Measurements from ENCODE around the gene ETNPPL. TPM values are rescaled to one million over a fixed set of nuclear protein-coding genes. Genes with fewer than 3 reads are reported as not detected.

Gene ETNPPL
- total RNA-seq, 1 donor from 2014 or later = 2.9 TPM

GRCh38 chr4:108744307-108744706 is 18.5 kb downstream of the ETNPPL start:
- peaks cover 8% of the 10 kb centered on the region for H3K4me1 Mint-ChIP-seq (ENCODE audit: unreplicated experiment)
- no peaks in the 10 kb centered on the region for H3K36me3 Mint-ChIP-seq
- no peak for DNase-seq (ENCODE audit: extremely low spot score, unreplicated experiment)
- H3K27me3 Mint-ChIP-seq = no peaks in the 10 kb centered on the region
- H3K27ac Mint-ChIP-seq = no peak overlapping the region
- no peak overlapping the region for H3K4me3 Mint-ChIP-seq
- no peak for TF ChIP-seq CTCF (conservative IDR thresholded peaks at IDR 0.05)
- H3K9me3 Mint-ChIP-seq = no peaks in the 10 kb centered on the region

DNA sequence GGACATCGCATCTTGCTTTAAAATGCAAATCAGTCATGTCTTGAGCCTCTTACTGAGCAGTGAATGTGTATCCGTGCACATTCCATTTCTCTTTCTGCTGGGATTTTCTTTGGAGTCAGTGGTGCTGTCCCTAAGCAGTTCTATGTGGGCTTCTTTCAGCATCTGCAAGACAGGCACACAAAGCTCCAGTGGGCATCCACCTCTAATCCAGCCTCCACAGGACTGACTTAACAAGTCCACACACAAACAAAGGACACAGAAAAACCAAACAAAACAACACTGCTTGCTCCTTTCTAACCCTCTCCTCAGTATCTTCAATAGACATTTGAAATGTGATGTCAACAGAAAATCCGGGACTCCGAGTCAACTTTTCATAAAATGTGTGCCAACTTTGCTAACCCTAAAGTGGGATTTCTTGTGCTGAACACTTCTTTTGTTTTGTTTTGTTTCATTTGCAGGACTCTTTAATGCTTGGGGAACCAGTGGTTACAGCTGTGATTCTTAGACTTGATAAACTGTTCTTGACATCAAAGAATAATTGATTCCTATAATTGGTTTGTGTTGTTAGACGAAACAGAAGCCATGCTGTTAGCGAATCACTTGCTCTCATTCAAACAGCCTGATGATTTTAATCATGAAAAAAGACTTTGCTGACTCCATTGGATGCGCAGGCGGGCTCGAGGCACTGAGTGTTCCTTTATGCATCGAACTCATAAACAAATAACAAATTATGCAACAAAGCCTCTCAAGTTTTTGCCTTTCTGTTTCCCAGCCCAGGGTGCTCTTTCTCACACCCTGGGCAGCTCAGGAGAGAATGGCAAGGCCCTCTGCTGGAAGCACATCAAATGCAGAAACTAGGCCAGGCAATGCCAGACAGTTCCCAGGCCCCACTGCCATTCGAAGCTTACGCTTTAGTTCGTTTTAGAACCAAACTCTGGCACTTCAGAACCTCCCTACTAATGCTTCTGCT is 20.1 kb downstream of the ETNPPL start:
- Mint-ChIP-seq H3K9me3 (no peaks in the 10 kb centered on the region), H3K27me3 (no peaks in the 10 kb centered on the region), H3K4me1 (ENCODE audit: unreplicated experiment) (peaks cover 8% of the 10 kb centered on the region), H3K27ac (no peak overlapping the region), H3K36me3 (no peaks in the 10 kb centered on the region), H3K4me3 (no peak overlapping the region)
- no peak for DNase-seq (ENCODE audit: extremely low spot score, unreplicated experiment)
- no peak for TF ChIP-seq CTCF (conservative IDR thresholded peaks at IDR 0.05)

- DNase-seq (ENCODE audit: extremely low spot score, unreplicated experiment) = no peak
- no peak for TF ChIP-seq CTCF (conservative IDR thresholded peaks at IDR 0.05)
- Mint-ChIP-seq H3K9me3 (peaks cover 4% of the 10 kb centered on the region), H3K36me3 (no peaks in the 10 kb centered on the region), H3K4me3 (no peak overlapping the region), H3K27me3 (no peaks in the 10 kb centered on the region), H3K4me1 (ENCODE audit: unreplicated experiment) (peaks cover 7% of the 10 kb centered on the region), H3K27ac (no peak overlapping the region)
Measured at GRCh38 chr4:108738003-108738706, 24.7 kb downstream of the ETNPPL start.

- H3K36me3 Mint-ChIP-seq = no peaks in the 10 kb centered on the region
- TF ChIP-seq CTCF (conservative IDR thresholded peaks at IDR 0.05) = no peak
- no peaks in the 10 kb centered on the region for H3K4me1 Mint-ChIP-seq (ENCODE audit: unreplicated experiment)
- H3K27me3 Mint-ChIP-seq = no peaks in the 10 kb centered on the region
- no peak for DNase-seq (ENCODE audit: extremely low spot score, unreplicated experiment)
- no peak overlapping the region for H3K4me3 Mint-ChIP-seq
- H3K27ac Mint-ChIP-seq = no peak overlapping the region
- no peaks in the 10 kb centered on the region for H3K9me3 Mint-ChIP-seq
Measured at GRCh38 chr4:108731006-108731405, 31.8 kb downstream of the ETNPPL start.

GRCh38 chr4:108730579-108730978 is 32.3 kb downstream of the ETNPPL start:
- Mint-ChIP-seq H3K27me3 (no peaks in the 10 kb centered on the region), H3K9me3 (no peaks in the 10 kb centered on the region), H3K27ac (no peak overlapping the region), H3K36me3 (no peaks in the 10 kb centered on the region), H3K4me3 (no peak overlapping the region), H3K4me1 (ENCODE audit: unreplicated experiment) (no peaks in the 10 kb centered on the region)
- no peak for DNase-seq (ENCODE audit: extremely low spot score, unreplicated experiment)
- TF ChIP-seq CTCF (conservative IDR thresholded peaks at IDR 0.05) = no peak
